Epithelial cell of proximal tubule (primary cell): ENCODE data around the gene AHNAK2. TPM values are rescaled to one million over a fixed set of nuclear protein-coding genes. Genes with fewer than 3 reads are reported as not detected.
"Not testable (repeated sequence)": the region's sequence is repeated elsewhere in the genome, so short reads cannot be mapped to it uniquely, and the experiment has no call there.

Experiments
- DNase-seq: peaks from one replicate; pipeline ENCODE4 v3.0.0-alpha.2; 2011; ENCODE audit warnings: low read depth
- H3K4me3 ChIP-seq: 2 replicates; pipeline ENCODE4 v1.5.1; 2011; ENCODE audit warnings: low read depth, mild to moderate bottlenecking, low read length
- total RNA-seq: library from RNA; depleted of rRNA; stranded (reverse); fragments of >200 nt; gene quantifications from 2 replicates; pipeline ENCODE4 v1.2.3, GENCODE V29; 2015
- TF ChIP-seq, protein P1 (sequence below): conservative IDR thresholded peaks from 2 replicates; pipeline ENCODE4 v1.5.1; 2012; ENCODE audit warnings: low read depth, mild to moderate bottlenecking, low read length

The AHNAK2 gene
- total RNA-seq, 1 donor from 2014 or later: 20.8 TPM

DNA sequence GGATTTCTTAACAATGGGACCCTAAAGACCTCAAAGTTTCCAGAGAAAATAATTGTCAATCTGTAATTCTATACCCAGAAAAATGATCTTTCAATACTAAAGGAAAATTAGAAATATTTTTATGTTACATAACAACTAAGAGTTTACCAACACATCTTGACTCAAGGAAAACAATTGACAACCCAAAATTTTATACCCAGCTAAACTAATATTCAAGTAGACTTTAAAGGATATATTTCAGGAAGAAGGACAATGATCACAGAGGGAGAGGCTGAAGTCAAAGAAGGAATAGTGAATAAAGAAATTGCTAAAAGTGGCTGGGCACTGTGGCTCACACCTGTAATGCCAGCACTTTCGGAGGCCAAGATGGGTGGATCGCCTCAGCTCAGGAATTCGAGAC lies 66.1 kb downstream of the AHNAK2 start:
- TF ChIP-seq, protein P1, sequence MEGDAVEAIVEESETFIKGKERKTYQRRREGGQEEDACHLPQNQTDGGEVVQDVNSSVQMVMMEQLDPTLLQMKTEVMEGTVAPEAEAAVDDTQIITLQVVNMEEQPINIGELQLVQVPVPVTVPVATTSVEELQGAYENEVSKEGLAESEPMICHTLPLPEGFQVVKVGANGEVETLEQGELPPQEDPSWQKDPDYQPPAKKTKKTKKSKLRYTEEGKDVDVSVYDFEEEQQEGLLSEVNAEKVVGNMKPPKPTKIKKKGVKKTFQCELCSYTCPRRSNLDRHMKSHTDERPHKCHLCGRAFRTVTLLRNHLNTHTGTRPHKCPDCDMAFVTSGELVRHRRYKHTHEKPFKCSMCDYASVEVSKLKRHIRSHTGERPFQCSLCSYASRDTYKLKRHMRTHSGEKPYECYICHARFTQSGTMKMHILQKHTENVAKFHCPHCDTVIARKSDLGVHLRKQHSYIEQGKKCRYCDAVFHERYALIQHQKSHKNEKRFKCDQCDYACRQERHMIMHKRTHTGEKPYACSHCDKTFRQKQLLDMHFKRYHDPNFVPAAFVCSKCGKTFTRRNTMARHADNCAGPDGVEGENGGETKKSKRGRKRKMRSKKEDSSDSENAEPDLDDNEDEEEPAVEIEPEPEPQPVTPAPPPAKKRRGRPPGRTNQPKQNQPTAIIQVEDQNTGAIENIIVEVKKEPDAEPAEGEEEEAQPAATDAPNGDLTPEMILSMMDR: no peak
- no peak overlapping the region for H3K4me3 ChIP-seq
- DNase-seq: no peak

DNA sequence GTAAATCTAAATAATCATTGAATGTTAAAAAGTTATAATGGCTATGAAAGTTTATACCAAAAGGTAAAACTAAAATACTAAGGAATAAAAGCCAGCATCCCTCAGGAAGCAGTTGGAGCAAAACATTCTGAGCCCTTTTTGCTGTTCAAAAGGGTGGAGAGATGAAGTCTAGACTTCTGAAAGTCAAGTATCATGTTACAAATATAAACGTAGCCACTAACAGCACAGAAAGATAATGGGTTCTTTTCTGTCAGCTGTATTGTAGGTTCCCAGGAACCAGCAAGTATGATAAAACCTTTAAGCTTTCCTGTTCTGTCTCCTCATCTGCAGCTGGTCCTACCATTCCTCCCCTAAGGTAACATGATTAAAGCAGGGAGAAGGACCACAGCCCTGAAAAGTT lies 69.9 kb downstream of the AHNAK2 start:
- TF ChIP-seq, protein P1: no peak
- DNase-seq: no peak
- H3K4me3 ChIP-seq: no peak overlapping the region

DNA sequence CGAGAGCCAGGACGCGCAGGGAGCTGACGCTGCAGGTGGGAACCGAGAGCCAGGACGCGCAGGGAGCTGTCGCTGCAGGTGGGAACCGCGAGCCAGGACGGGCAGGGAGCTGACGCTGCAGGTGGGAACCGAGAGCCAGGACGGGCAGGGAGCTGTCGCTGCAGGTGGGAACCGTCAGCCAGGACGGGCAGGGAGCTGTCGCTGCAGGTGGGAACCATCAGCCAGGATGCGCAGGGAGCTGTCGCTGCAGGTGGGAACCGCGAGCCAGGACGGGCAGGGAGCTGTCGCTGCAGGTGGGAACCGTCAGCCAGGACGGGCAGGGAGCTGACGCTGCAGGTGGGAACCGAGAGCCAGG lies 72.6 kb downstream of the AHNAK2 start:
- H3K4me3 ChIP-seq, DNase-seq: not testable (repeated sequence)

DNA sequence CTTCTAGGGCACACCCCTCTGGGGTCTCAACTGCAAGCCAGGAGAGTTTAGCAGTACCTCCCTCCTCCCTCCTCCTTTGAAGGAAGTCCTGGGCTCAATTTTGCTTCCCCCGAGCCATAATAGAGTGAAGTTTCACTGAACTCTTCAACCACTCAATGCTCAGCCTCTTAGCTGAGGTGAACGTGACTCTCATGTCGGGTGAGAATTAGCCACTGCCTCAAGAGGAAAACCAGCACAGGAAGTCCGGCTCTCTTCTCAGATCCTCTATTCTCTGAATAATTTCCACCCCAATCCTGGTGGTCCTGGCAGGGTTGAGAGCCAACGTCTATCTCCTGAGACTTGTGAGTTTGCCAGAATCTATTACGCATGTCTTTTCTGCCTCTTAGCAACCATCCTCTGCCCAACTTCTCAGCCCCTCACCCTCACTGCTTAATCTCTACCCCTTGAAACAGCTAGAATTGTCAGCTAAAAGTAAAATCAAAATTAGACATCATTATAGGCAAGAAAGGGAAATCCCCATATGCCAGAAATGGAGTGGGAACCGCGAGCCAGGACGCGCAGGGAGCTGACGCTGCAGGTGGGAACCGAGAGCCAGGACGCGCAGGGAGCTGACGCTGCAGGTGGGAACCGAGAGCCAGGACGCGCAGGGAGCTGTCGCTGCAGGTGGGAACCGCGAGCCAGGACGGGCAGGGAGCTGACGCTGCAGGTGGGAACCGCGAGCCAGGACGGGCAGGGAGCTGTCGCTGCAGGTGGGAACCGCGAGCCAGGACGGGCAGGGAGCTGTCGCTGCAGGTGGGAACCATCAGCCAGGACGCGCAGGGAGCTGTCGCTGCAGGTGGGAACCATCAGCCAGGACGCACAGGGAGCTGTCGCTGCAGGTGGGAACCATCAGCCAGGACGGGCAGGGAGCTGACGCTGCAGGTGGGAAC lies 73.3 kb downstream of the AHNAK2 start:
- not testable (repeated sequence) for H3K4me3 ChIP-seq, DNase-seq

DNA sequence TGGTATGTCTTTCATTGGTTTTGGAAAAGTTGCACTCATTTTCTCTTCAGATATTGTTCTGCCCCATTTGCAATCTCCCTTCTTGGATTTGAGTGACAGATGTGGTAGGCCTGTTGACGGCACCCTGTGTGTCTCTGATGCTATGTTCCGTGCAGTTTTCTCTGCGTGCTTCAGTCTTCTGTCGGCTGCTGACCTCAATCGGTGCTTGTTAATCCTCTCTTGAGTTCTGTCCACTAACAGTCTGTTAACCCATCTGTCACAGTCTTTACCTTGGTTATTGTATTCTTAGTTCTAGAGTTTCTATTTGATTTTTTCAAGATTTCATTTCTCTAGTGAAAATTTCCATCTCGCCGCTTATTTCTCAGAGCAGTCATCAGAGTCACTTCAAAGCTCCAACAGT lies 74.2 kb downstream of the AHNAK2 start:
- no peak for DNase-seq
- H3K4me3 ChIP-seq: no peak overlapping the region

DNA sequence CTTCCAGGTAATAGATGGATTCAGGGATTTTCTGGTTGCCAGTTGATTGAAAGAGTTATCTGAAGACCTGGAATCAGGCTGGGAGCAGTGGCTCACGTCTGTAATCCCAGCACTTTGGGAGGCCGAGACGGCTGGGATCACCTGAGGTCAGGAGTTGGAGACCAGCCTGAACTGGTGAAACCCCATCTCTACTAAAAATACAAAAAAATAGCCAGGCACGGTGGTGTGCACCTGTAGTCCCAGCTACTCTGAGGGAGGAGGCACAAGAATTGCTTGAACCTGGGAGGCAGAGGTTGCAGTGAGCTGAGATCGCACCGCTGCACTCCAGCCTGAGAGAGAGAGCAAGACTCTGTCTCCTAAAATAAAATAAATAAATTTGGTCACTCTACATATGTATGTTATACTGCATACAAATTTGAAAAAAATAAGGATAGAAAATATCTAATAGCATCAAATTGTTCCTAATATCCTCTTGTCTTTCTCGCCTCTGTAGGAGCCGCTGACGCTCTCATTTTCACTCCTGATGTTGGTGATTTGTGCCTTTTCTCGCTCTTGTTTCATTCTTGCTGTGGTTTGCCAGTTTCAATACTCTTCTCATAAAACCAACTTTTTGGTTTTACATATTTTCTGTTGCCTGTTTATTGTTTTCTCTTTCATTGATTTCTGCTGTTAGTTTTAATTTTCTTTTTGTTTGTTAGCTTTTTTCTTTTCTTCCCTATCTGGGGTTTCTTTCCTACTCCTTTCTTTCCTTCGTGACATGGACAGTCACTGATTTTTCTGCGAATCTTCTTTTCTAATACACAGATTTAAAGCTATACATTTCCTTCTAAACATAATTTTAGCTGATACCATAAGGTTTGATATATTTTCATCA lies 77.3 kb downstream of the AHNAK2 start:
- TF ChIP-seq, protein P1: no peak
- no peak for DNase-seq
- H3K4me3 ChIP-seq: no peak overlapping the region

More for the DNA sequence above, 74.2 kb downstream of the AHNAK2 start:
- TF ChIP-seq, protein P1: no peak

DNA sequence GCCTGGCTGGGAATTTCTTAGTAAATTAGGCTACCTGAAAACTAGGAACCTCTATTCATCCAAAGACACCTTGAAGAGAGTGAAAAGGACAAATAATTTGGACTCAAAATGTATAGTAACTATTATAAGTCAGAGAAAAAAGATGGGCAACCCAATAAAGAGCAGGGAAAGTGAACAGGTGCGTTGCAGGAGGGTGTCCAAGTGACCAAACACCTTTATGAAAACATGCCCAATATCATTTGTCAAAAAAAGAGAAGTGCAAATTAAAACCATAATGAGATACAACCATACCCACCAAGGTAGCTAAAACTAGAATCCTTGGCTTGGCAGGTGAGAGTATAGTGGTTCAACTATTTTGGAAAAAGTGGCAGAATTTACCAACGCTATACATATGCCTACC lies 78.4 kb downstream of the AHNAK2 start:
- TF ChIP-seq, protein P1: no peak
- H3K4me3 ChIP-seq: no peak overlapping the region
- DNase-seq: no peak
